Nephron (organoid): Measurements from ENCODE around the gene CSRP1.

Experiments
- H3K27ac Mint-ChIP-seq, 3 experiments: 2 replicates each; pipeline ENCODE4 v1.8.0; 2020; ENCODE audit warnings: mixed read lengths in 3 of 3, mild to moderate bottlenecking in 2 of 3, moderate library complexity in 1 of 3
- H3K27me3 Mint-ChIP-seq: 2 replicates; pipeline ENCODE4 v1.8.0; 2021; ENCODE audit warnings: low read depth, mild to moderate bottlenecking, moderate library complexity, mixed read lengths
- H3K36me3 Mint-ChIP-seq: 2 replicates; pipeline ENCODE4 v1.8.0; 2020; ENCODE audit warnings: low read depth, mixed read lengths
- H3K4me1 Mint-ChIP-seq: 2 replicates; pipeline ENCODE4 v1.8.0; 2020; ENCODE audit warnings: mixed read lengths
- H3K4me3 Mint-ChIP-seq, 3 experiments: 2 replicates each; pipeline ENCODE4 v1.8.0; 2020; ENCODE audit warnings: mild to moderate bottlenecking in 3 of 3, mixed read lengths in 3 of 3, moderate library complexity in 2 of 3
- H3K9me3 Mint-ChIP-seq: 2 replicates; pipeline ENCODE4 v1.8.0; 2020; ENCODE audit warnings: mixed read lengths
- TF ChIP-seq, protein P1 (sequence below), 3 experiments: fragments of 200-600 bp; sonication (generic); IDR thresholded peaks; one replicate each; pipeline ENCODE4 v1.5.0; 2021; ENCODE audit warnings: antibody characterized with exemption in 3 of 3; ENCODE audit not compliant: unreplicated experiment in 3 of 3

Gene CSRP1

DNA sequence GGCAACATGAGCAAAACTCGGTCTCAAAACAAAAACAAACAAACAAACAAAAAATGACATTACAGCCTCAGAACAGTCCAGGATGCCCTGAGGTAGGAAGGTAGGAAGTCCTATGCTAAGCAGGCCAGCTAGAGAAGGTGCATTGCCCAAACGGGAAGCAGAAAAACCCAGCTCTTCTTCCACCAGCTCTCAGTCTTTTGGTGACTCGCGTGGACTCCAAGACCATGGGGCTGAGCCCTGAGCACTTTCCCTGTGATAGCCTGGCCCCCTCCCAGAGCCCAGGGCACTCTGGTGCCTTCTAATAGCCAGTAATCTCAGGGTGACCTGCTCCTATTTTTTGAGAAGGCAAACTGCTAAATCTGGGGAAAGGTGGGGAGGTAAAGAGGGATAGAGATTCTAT lies 54.1 kb downstream of the CSRP1 start:
- Mint-ChIP-seq H3K27me3 (peaks cover 3% of the 10 kb centered on the region), H3K36me3 (no peaks in the 10 kb centered on the region), H3K9me3 (no peaks in the 10 kb centered on the region), H3K27ac (peak overlapping the region in 1 of 3 experiments; percentile 65), H3K4me3 (no peak overlapping the region), H3K4me1 (peaks cover 68% of the 10 kb centered on the region)
- TF ChIP-seq, protein P1, sequence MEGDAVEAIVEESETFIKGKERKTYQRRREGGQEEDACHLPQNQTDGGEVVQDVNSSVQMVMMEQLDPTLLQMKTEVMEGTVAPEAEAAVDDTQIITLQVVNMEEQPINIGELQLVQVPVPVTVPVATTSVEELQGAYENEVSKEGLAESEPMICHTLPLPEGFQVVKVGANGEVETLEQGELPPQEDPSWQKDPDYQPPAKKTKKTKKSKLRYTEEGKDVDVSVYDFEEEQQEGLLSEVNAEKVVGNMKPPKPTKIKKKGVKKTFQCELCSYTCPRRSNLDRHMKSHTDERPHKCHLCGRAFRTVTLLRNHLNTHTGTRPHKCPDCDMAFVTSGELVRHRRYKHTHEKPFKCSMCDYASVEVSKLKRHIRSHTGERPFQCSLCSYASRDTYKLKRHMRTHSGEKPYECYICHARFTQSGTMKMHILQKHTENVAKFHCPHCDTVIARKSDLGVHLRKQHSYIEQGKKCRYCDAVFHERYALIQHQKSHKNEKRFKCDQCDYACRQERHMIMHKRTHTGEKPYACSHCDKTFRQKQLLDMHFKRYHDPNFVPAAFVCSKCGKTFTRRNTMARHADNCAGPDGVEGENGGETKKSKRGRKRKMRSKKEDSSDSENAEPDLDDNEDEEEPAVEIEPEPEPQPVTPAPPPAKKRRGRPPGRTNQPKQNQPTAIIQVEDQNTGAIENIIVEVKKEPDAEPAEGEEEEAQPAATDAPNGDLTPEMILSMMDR (IDR thresholded peaks at IDR 0.05; ENCODE audit: unreplicated experiment in 3 of 3): no peak

DNA sequence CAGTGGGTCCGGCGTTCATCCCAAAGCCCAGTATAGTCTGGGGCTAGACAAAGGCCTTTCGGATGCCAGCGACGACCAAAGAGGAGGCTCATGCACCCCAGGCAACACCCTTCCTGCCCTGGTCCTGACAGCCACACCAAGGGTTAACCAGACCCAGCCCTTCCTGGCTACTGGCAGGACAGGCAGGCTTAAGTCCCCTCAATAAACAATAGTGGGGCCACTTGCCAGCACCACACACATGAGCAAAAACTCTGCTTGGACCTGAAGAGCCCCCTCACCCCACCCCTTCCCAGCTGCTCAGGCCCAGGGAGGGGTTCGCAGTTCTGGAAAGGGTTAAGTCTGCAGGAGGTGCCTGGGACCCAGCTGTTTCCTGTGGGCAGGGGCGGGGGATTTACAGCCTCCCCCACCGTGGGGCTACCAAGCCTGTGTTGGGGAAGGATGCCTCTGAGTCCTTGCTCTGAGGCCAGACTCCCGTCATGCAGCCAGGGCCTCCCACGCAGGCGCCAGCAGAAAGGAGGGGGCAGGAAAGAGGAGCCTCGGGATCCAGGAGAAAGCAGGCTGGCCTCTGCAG lies 56.1 kb downstream of the CSRP1 start:
- Mint-ChIP-seq H3K4me3 (peak overlapping the region; percentile 16 to 63 (median 27)), H3K9me3 (no peaks in the 10 kb centered on the region), H3K4me1 (peaks cover 66% of the 10 kb centered on the region), H3K36me3 (no peaks in the 10 kb centered on the region), H3K27ac (peak overlapping the region; percentile 83 to 88 (median 87)), H3K27me3 (peaks cover 3% of the 10 kb centered on the region)
- TF ChIP-seq, protein P1 (IDR thresholded peaks at IDR 0.05; ENCODE audit: unreplicated experiment in 3 of 3): no peak

- Mint-ChIP-seq H3K9me3 (no peaks in the 10 kb centered on the region), H3K4me1 (peaks cover 50% of the 10 kb centered on the region), H3K36me3 (no peaks in the 10 kb centered on the region), H3K27ac (peak overlapping the region in 2 of 3 experiments; percentile 83 to 87), H3K4me3 (no peak overlapping the region), H3K27me3 (peaks cover 3% of the 10 kb centered on the region)
- TF ChIP-seq, protein P1 (IDR thresholded peaks at IDR 0.05; ENCODE audit: unreplicated experiment in 3 of 3): no peak
These were observed 57.9 kb downstream of the CSRP1 start for GRCh38 chr1:201448990-201449389.

- TF ChIP-seq, protein P1 (IDR thresholded peaks at IDR 0.05; ENCODE audit: unreplicated experiment in 3 of 3): peak; percentile 63 to 80 (median 73)
- Mint-ChIP-seq H3K4me1 (peaks cover 50% of the 10 kb centered on the region), H3K27ac (peak overlapping the region; percentile 26 to 87 (median 62)), H3K27me3 (peaks cover 3% of the 10 kb centered on the region), H3K9me3 (no peaks in the 10 kb centered on the region), H3K36me3 (no peaks in the 10 kb centered on the region), H3K4me3 (no peak overlapping the region)
These were observed 58.7 kb downstream of the CSRP1 start for GRCh38 chr1:201447903-201448871.

DNA sequence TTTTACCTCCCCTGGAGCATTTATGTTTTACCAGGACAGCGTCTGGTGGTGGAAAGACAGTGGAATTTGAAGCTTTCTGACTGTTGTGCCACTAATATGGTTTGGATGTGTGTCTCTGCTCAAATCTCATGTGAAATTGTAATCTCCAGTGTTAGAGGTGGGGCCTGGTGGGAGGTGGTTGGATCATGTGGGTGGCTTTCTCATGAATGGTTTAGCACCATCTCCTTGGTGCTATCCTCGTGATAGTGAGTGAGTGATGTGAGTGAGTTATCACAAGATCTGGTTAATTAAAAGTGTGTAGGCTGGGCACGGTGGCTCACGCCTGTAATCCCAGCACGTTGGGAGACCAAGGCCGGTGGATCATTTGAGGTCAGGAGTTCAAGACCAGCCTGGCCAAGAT lies 61.6 kb downstream of the CSRP1 start:
- Mint-ChIP-seq H3K4me3 (no peak overlapping the region), H3K27ac (no peak overlapping the region), H3K36me3 (no peaks in the 10 kb centered on the region), H3K27me3 (peaks cover 8% of the 10 kb centered on the region), H3K4me1 (peaks cover 36% of the 10 kb centered on the region), H3K9me3 (peaks cover 11% of the 10 kb centered on the region)
- TF ChIP-seq, protein P1 (IDR thresholded peaks at IDR 0.05; ENCODE audit: unreplicated experiment in 3 of 3): no peak
